ENCODE measurements around the gene PLA2G4A. TPM values are rescaled to one million over a fixed set of nuclear protein-coding genes. Genes with fewer than 3 reads are reported as not detected.

The PLA2G4A gene
- total RNA-seq = not detected
- polyA plus RNA-seq = not detected

DNA sequence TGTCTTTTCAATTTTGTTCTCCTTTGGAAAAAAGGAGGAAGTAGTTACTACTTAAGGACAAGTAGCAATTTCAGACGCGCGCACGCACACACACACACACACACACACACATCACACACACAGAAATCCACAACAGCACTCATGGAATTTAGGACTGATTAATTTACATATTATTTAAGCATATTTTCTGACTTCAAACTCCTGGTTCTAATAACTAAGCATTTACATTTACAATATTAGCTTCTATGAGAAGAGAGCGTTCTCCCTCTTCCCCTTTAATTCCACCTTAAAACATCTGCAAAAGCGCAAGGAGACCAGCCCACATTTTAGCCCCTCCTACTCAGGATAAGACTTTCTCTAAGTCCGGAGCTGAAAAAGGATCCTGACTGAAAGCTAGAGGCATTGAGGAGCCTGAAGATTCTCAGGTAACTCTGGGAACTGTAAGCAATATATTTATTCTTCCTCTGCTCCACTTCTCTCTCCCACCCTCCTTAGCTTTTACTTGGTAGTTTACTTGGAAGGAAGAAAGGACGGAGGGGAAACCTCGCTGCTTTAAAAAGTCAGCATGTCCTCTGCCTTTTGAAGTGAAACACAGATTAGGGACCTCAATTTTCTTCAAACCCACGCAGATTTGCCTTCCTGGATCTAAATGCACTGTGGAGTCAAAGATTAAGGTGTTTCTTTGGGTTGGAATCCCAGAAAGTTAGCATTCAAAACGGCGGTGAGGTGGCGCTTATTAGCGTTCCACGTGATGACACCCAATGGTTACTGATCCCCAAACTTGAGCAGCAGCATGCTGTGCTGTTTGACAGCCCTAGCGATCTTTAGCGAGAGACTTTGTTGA, at the start of gene PLA2G4A:
TSS of gene PLA2G4A (plus strand) at position 339 of the 844 bp plus-strand sequence. CDS start 25,406 bp downstream, outside the sequence.
- no peak within 1 kb of the TSS for H3K27ac ChIP-seq (ENCODE audit: insufficient read depth, low read length, poor library complexity, severe bottlenecking)
- peaks cover 18% of the 10 kb centered on the region for H3K27me3 Mint-ChIP-seq
- DNase-seq = peak in 1 of 3 donors; percentile 48

DNA sequence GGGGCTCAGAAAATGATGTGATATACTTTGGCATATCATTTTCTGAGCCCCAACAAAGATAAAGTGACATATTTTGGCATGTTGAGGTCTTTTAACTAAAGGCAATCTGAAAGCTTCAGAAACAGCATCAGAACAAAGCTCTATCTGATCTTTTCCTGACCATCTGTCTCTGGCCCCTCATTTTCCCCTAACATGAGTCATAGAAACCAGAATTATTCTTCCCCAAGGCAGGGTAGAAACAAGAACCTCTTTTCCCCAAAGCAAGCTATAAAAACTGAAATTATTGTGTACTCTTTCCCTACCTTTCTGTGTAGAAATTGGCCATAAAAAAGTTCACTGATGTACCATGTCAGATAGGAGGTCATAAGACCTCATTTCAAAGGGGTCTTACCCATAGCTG, 48.7 kb upstream of the PLA2G4A start:
- ATAC-seq (ENCODE audit: low read depth in 2 of 2) (no peak), DNase-seq (no peak)
- Histone ChIP-seq H3K4me3 (ENCODE audit: low read depth, low read length) (no peak overlapping the region), H3K27ac (ENCODE audit: insufficient read depth, low read length, poor library complexity, severe bottlenecking) (no peak overlapping the region), H3K9me3 (ENCODE audit: control insufficient read depth in 2 of 2, low read length in 2 of 2) (no peaks in the 10 kb centered on the region), H3K36me3 (ENCODE audit: control insufficient read depth, insufficient read depth, low read length) (no peaks in the 10 kb centered on the region), H3K4me1 (ENCODE audit: control insufficient read depth, insufficient read depth, low read length, poor library complexity, severe bottlenecking) (no peaks in the 10 kb centered on the region), H3K27me3 (ENCODE audit: control insufficient read depth, insufficient read depth, low read length) (no peaks in the 10 kb centered on the region)
- Mint-ChIP-seq H3K36me3 (no peaks in the 10 kb centered on the region), H3K4me3 (no peak overlapping the region), H3K27me3 (no peaks in the 10 kb centered on the region), H3K9me3 (peaks cover 0 to 3% (median 0%) of the 10 kb centered on the region in 7 donors), H3K4me1 (no peaks in the 10 kb centered on the region), H3K27ac (no peak overlapping the region)

More for the DNA sequence above, at the start of gene PLA2G4A:
- peaks cover 0 to 5% (median 0%) of the 10 kb centered on the region in 7 donors for H3K9me3 Mint-ChIP-seq
- no peaks in the 10 kb centered on the region for H3K4me1 ChIP-seq (ENCODE audit: control insufficient read depth, insufficient read depth, low read length, poor library complexity, severe bottlenecking)
- H3K36me3 Mint-ChIP-seq = no peaks in the 10 kb centered on the region
- peak within 1 kb of the TSS in 2 of 3 donors; percentile 29 to 46 for H3K27ac Mint-ChIP-seq
- ATAC-seq (ENCODE audit: low read depth in 2 of 2) = peak in 1 of 2 donors; percentile 55
- peaks cover 7 to 13% (median 11%) of the 10 kb centered on the region in 4 donors for H3K4me1 Mint-ChIP-seq
- H3K4me3 ChIP-seq (ENCODE audit: low read depth, low read length) = peak within 1 kb of the TSS; percentile 73
- H3K27me3 ChIP-seq (ENCODE audit: control insufficient read depth, insufficient read depth, low read length) = no peaks in the 10 kb centered on the region
- no peaks in the 10 kb centered on the region for H3K9me3 ChIP-seq (ENCODE audit: control insufficient read depth in 2 of 2, low read length in 2 of 2)
- H3K36me3 ChIP-seq (ENCODE audit: control insufficient read depth, insufficient read depth, low read length) = no peaks in the 10 kb centered on the region
- peak within 1 kb of the TSS; percentile 35 to 85 (median 72) for H3K4me3 Mint-ChIP-seq

GRCh38 chr1:186781730-186782129, 47.0 kb upstream of the PLA2G4A start:
- H3K27ac ChIP-seq (ENCODE audit: insufficient read depth, low read length, poor library complexity, severe bottlenecking) = no peak overlapping the region
- no peaks in the 10 kb centered on the region for H3K27me3 ChIP-seq (ENCODE audit: control insufficient read depth, insufficient read depth, low read length)
- H3K4me1 ChIP-seq (ENCODE audit: control insufficient read depth, insufficient read depth, low read length, poor library complexity, severe bottlenecking) = no peaks in the 10 kb centered on the region
- Mint-ChIP-seq H3K9me3 (peaks cover 0 to 3% (median 0%) of the 10 kb centered on the region in 7 donors), H3K27me3 (no peaks in the 10 kb centered on the region), H3K27ac (no peak overlapping the region), H3K36me3 (no peaks in the 10 kb centered on the region), H3K4me1 (no peaks in the 10 kb centered on the region), H3K4me3 (no peak overlapping the region)
- no peak overlapping the region for H3K4me3 ChIP-seq (ENCODE audit: low read depth, low read length)
- H3K9me3 ChIP-seq (ENCODE audit: control insufficient read depth in 2 of 2, low read length in 2 of 2) = no peaks in the 10 kb centered on the region
- ATAC-seq (ENCODE audit: low read depth in 2 of 2) (no peak), DNase-seq (no peak)
- no peaks in the 10 kb centered on the region for H3K36me3 ChIP-seq (ENCODE audit: control insufficient read depth, insufficient read depth, low read length)

- Histone ChIP-seq H3K36me3 (ENCODE audit: control insufficient read depth, insufficient read depth, low read length) (no peaks in the 10 kb centered on the region), H3K9me3 (ENCODE audit: control insufficient read depth in 2 of 2, low read length in 2 of 2) (no peaks in the 10 kb centered on the region), H3K4me3 (ENCODE audit: low read depth, low read length) (no peak overlapping the region), H3K4me1 (ENCODE audit: control insufficient read depth, insufficient read depth, low read length, poor library complexity, severe bottlenecking) (no peaks in the 10 kb centered on the region), H3K27me3 (ENCODE audit: control insufficient read depth, insufficient read depth, low read length) (no peaks in the 10 kb centered on the region), H3K27ac (ENCODE audit: insufficient read depth, low read length, poor library complexity, severe bottlenecking) (no peak overlapping the region)
- ATAC-seq (ENCODE audit: low read depth in 2 of 2) = no peak
- no peaks in the 10 kb centered on the region for H3K4me1 Mint-ChIP-seq
- H3K9me3 Mint-ChIP-seq = peaks cover 0 to 3% (median 0%) of the 10 kb centered on the region in 7 donors
- H3K4me3 Mint-ChIP-seq = no peak overlapping the region
- no peak overlapping the region for H3K27ac Mint-ChIP-seq
- peaks cover 3% of the 10 kb centered on the region for H3K27me3 Mint-ChIP-seq
- no peak for DNase-seq
- no peaks in the 10 kb centered on the region for H3K36me3 Mint-ChIP-seq
Measured at GRCh38 chr1:186782791-186783190, 46.0 kb upstream of the PLA2G4A start.

- peaks cover 0 to 3% (median 0%) of the 10 kb centered on the region in 7 donors for H3K9me3 Mint-ChIP-seq
- Histone ChIP-seq H3K9me3 (ENCODE audit: control insufficient read depth in 2 of 2, low read length in 2 of 2) (no peaks in the 10 kb centered on the region), H3K4me1 (ENCODE audit: control insufficient read depth, insufficient read depth, low read length, poor library complexity, severe bottlenecking) (no peaks in the 10 kb centered on the region), H3K27me3 (ENCODE audit: control insufficient read depth, insufficient read depth, low read length) (no peaks in the 10 kb centered on the region), H3K27ac (ENCODE audit: insufficient read depth, low read length, poor library complexity, severe bottlenecking) (no peak overlapping the region), H3K4me3 (ENCODE audit: low read depth, low read length) (no peak overlapping the region), H3K36me3 (ENCODE audit: control insufficient read depth, insufficient read depth, low read length) (no peaks in the 10 kb centered on the region)
- no peaks in the 10 kb centered on the region for H3K36me3 Mint-ChIP-seq
- no peak overlapping the region for H3K4me3 Mint-ChIP-seq
- H3K4me1 Mint-ChIP-seq = no peaks in the 10 kb centered on the region
- H3K27ac Mint-ChIP-seq = no peak overlapping the region
- no peak for DNase-seq
- peaks cover 4% of the 10 kb centered on the region for H3K27me3 Mint-ChIP-seq
- no peak for ATAC-seq (ENCODE audit: low read depth in 2 of 2)
Measured at GRCh38 chr1:186783193-186783592, 45.6 kb upstream of the PLA2G4A start.

DNA sequence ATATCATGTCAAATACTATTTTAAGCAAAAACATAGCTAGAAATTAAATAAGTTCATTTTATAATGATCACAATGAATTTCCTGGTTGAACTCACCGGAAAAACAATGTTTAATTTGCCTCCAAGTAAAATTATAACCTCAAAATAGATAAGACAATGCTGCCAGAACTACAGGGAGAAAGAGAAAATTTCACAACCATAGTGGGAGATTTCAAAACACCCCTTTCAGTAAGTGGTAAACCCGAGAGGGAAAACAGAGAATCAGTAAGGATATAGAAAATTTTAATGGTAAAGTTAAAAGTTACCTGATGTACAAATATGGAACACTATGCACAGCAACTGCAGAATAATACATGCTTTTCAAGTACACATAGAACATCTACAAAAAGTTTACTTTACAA, 43.2 kb upstream of the PLA2G4A start:
- no peak for ATAC-seq (ENCODE audit: low read depth in 2 of 2)
- H3K9me3 Mint-ChIP-seq = peaks cover 0 to 3% (median 1%) of the 10 kb centered on the region in 7 donors
- H3K36me3 Mint-ChIP-seq = no peaks in the 10 kb centered on the region
- no peaks in the 10 kb centered on the region for H3K4me1 Mint-ChIP-seq
- Histone ChIP-seq H3K4me1 (ENCODE audit: control insufficient read depth, insufficient read depth, low read length, poor library complexity, severe bottlenecking) (no peaks in the 10 kb centered on the region), H3K36me3 (ENCODE audit: control insufficient read depth, insufficient read depth, low read length) (no peaks in the 10 kb centered on the region), H3K9me3 (ENCODE audit: control insufficient read depth in 2 of 2, low read length in 2 of 2) (no peaks in the 10 kb centered on the region), H3K4me3 (ENCODE audit: low read depth, low read length) (no peak overlapping the region), H3K27me3 (ENCODE audit: control insufficient read depth, insufficient read depth, low read length) (no peaks in the 10 kb centered on the region), H3K27ac (ENCODE audit: insufficient read depth, low read length, poor library complexity, severe bottlenecking) (no peak overlapping the region)
- peaks cover 4% of the 10 kb centered on the region for H3K27me3 Mint-ChIP-seq
- H3K27ac Mint-ChIP-seq = peak overlapping the region in 1 of 3 donors; percentile 14
- no peak for DNase-seq
- no peak overlapping the region for H3K4me3 Mint-ChIP-seq

DNA sequence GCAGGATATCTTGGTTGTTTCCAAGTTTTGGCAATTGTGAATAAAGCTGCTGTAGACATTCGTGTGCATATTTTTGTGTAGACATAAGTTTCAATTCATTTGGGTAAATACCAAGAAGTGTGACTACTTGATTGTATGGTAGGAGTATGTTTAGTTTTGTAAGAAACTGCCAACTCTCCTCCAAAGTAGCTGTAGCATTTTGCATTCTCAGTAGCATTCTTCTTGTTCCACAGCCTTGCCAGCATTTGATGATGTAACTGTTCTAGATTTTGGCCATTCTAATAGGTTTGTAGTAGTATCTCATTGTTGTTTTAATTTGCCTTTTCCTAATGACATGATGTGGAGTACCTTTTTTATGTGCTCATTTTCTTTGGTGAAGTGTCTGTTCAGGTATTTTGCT, 38.6 kb upstream of the PLA2G4A start:
- no peaks in the 10 kb centered on the region for H3K9me3 ChIP-seq (ENCODE audit: control insufficient read depth in 2 of 2, low read length in 2 of 2)
- no peaks in the 10 kb centered on the region for H3K36me3 ChIP-seq (ENCODE audit: control insufficient read depth, insufficient read depth, low read length)
- no peaks in the 10 kb centered on the region for H3K27me3 ChIP-seq (ENCODE audit: control insufficient read depth, insufficient read depth, low read length)
- H3K4me3 Mint-ChIP-seq = no peak overlapping the region
- DNase-seq = no peak
- H3K4me1 ChIP-seq (ENCODE audit: control insufficient read depth, insufficient read depth, low read length, poor library complexity, severe bottlenecking) = no peaks in the 10 kb centered on the region
- no peaks in the 10 kb centered on the region for H3K4me1 Mint-ChIP-seq
- H3K9me3 Mint-ChIP-seq = peaks cover 0 to 5% (median 0%) of the 10 kb centered on the region in 7 donors
- H3K4me3 ChIP-seq (ENCODE audit: low read depth, low read length) = no peak overlapping the region
- H3K27me3 Mint-ChIP-seq = peaks cover 4% of the 10 kb centered on the region
- no peak overlapping the region for H3K27ac ChIP-seq (ENCODE audit: insufficient read depth, low read length, poor library complexity, severe bottlenecking)
- no peak overlapping the region for H3K27ac Mint-ChIP-seq
- no peaks in the 10 kb centered on the region for H3K36me3 Mint-ChIP-seq
- ATAC-seq (ENCODE audit: low read depth in 2 of 2) = no peak
